GM23338 (cell line): Measurements from ENCODE around the gene TUBB3. TPM values are rescaled to one million over a fixed set of nuclear protein-coding genes. Genes with fewer than 3 reads are reported as not detected.

Source experiments
- ATAC-seq: fragments of 200-7000 bp; cut with Tn5 transposase; 3 replicates; pipeline ENCODE4 v1.9.1; 2020
- DNase-seq: peaks from one replicate; pipeline ENCODE4 v3.0.0-alpha.2; 2015; ENCODE audit warnings: low spot score
- H2AFZ ChIP-seq: fragments of 200-600 bp; sonication (generic); 2 replicates; pipeline ENCODE4 v1.8.0; 2016; ENCODE audit warnings: antibody characterized with exemption, mild to moderate bottlenecking, moderate library complexity
- H3F3A ChIP-seq: fragments of 200-600 bp; sonication (generic); replicated peaks from 2 replicates; pipeline ENCODE4 v1.8.0; 2017; ENCODE audit warnings: antibody characterized with exemption, mixed run types, low read depth
- H3K27ac ChIP-seq: fragments of 200-600 bp; sonication (generic); 2 replicates; pipeline ENCODE4 v1.6.1; 2016; ENCODE audit warnings: low read depth
- H3K27me3 ChIP-seq: fragments of 200-600 bp; sonication (generic); 2 replicates; pipeline ENCODE4 v1.8.0; 2016; ENCODE audit warnings: mild to moderate bottlenecking, mixed run types, moderate library complexity; ENCODE audit not compliant: insufficient read depth
- H3K36me3 ChIP-seq: fragments of 200-600 bp; sonication (generic); 2 replicates; pipeline ENCODE4 v1.8.0; 2016; ENCODE audit warnings: mild to moderate bottlenecking; ENCODE audit not compliant: insufficient read depth
- H3K4me1 ChIP-seq: fragments of 200-600 bp; sonication (generic); 2 replicates; pipeline ENCODE4 v1.8.0; 2016; ENCODE audit warnings: mild to moderate bottlenecking, moderate library complexity; ENCODE audit not compliant: insufficient read depth
- H3K4me2 ChIP-seq: fragments of 200-600 bp; sonication (generic); 2 replicates; pipeline ENCODE4 v1.7.1; 2017; ENCODE audit warnings: mixed run types
- H3K4me3 ChIP-seq: fragments of 200-600 bp; sonication (generic); 2 replicates; pipeline ENCODE4 v1.6.1; 2016; ENCODE audit warnings: mixed run types
- H3K79me2 ChIP-seq: fragments of 200-600 bp; sonication (generic); replicated peaks from 2 replicates; pipeline ENCODE4 v1.8.0; 2017; ENCODE audit warnings: mild to moderate bottlenecking; ENCODE audit not compliant: insufficient read depth
- H3K9me2 ChIP-seq: fragments of 200-600 bp; sonication (generic); 2 replicates; pipeline ENCODE4 v1.8.0; 2017; ENCODE audit not compliant: insufficient read depth
- H4K20me1 ChIP-seq: fragments of 200-600 bp; sonication (generic); replicated peaks from 2 replicates; pipeline ENCODE4 v1.8.0; 2017; ENCODE audit warnings: mild to moderate bottlenecking; ENCODE audit not compliant: insufficient read depth
- H3K27ac Mint-ChIP-seq: 2 replicates; pipeline ENCODE4 v1.8.0; 2020; ENCODE audit warnings: inconsistent platforms, mild to moderate bottlenecking, moderate library complexity, mixed read lengths
- H3K27me3 Mint-ChIP-seq: 3 replicates; pipeline ENCODE4 v1.8.0; 2022; ENCODE audit warnings: low read depth, mild to moderate bottlenecking, moderate library complexity, mixed read lengths, inconsistent platforms; ENCODE audit not compliant: insufficient read depth, poor library complexity
- H3K36me3 Mint-ChIP-seq: 3 replicates; pipeline ENCODE4 v1.8.0; 2021; ENCODE audit warnings: low read depth, mild to moderate bottlenecking, inconsistent platforms, moderate library complexity, mixed read lengths
- H3K4me1 Mint-ChIP-seq: 3 replicates; pipeline ENCODE4 v1.8.0; 2020; ENCODE audit warnings: mild to moderate bottlenecking, inconsistent platforms, mixed read lengths
- H3K4me3 Mint-ChIP-seq: 3 replicates; pipeline ENCODE4 v1.8.0; 2021; ENCODE audit warnings: moderate library complexity, mild to moderate bottlenecking, inconsistent platforms, mixed read lengths
- H3K9me3 Mint-ChIP-seq: 3 replicates; pipeline ENCODE4 v1.8.0; 2020; ENCODE audit warnings: moderate library complexity, mild to moderate bottlenecking, inconsistent platforms, mixed read lengths
- CREB1 ChIP-seq: fragments of 250-450 bp; sonication (Bioruptor Pico); IDR thresholded peaks from 2 replicates; pipeline ENCODE4 v1.5.0; 2020; ENCODE audit warnings: low read depth, mild to moderate bottlenecking, moderate library complexity
- CTCF ChIP-seq, 2 experiments: fragments of 200-600 bp in 1 of 2; sonication (generic) in 1 of 2; conservative IDR thresholded peaks; 2 replicates each; pipeline versions ENCODE4 v1.5.1 to v1.6.1; 2016 to 2017; ENCODE audit warnings: antibody characterized with exemption in 2 of 2, low read depth in 2 of 2, mild to moderate bottlenecking in 2 of 2, moderate library complexity in 1 of 2
- ETS1 ChIP-seq: IDR thresholded peaks from 2 replicates; pipeline ENCODE4 v1.6.1; 2016; ENCODE audit warnings: antibody characterized with exemption
- EZH2 ChIP-seq: fragments of 200-600 bp; sonication (generic); IDR thresholded peaks from one replicate; pipeline ENCODE4 v1.8.0; 2017; ENCODE audit warnings: antibody characterized with exemption, mild to moderate bottlenecking, low read depth; ENCODE audit not compliant: unreplicated experiment
- EZH2phosphoT487 ChIP-seq: fragments of 200-600 bp; sonication (generic); IDR thresholded peaks from one replicate; pipeline ENCODE4 v1.8.1; 2018; ENCODE audit warnings: antibody characterized with exemption; ENCODE audit not compliant: unreplicated experiment
- JUNB ChIP-seq: IDR thresholded peaks from one replicate; pipeline ENCODE4 v1.6.1; 2016; ENCODE audit warnings: antibody characterized with exemption; ENCODE audit not compliant: unreplicated experiment
- NANOG ChIP-seq: IDR thresholded peaks from 2 replicates; pipeline ENCODE4 v1.6.1; 2016; ENCODE audit warnings: antibody characterized with exemption, borderline replicate concordance
- POLR2AphosphoS5 ChIP-seq: IDR thresholded peaks from 2 replicates; pipeline ENCODE4 v1.6.1; 2016; ENCODE audit warnings: antibody characterized with exemption, low read depth
- STAT1 ChIP-seq: IDR thresholded peaks from one replicate; pipeline ENCODE4 v1.6.1; 2016; ENCODE audit warnings: antibody characterized with exemption; ENCODE audit not compliant: unreplicated experiment
- ZNF114 ChIP-seq: fragments of 250-450 bp; sonication (Bioruptor Pico); IDR thresholded peaks from 2 replicates; pipeline ENCODE4 v1.5.0; 2020; ENCODE audit warnings: mild to moderate bottlenecking, moderate library complexity
- ZNF331 ChIP-seq: fragments of 250-450 bp; sonication (Bioruptor Pico); IDR thresholded peaks from 2 replicates; pipeline ENCODE4 v1.5.0; 2020; ENCODE audit warnings: low read depth, mild to moderate bottlenecking, moderate library complexity
- ZNF462 ChIP-seq: fragments of 250-450 bp; sonication (Bioruptor Pico); IDR thresholded peaks from 2 replicates; pipeline ENCODE4 v1.5.0; 2020; ENCODE audit warnings: mild to moderate bottlenecking, moderate library complexity
- polyA plus RNA-seq: library from polyadenylated mRNA; unstranded; fragments of >200 nt; fragmentation: Nextera tagmentation; extraction: Ambion mirVana; gene quantifications from 2 replicates; pipeline ENCODE4 v1.2.1, GENCODE V29; 2016
- total RNA-seq: library from RNA; depleted of rRNA; stranded (reverse); fragments of >200 nt; shearing (Covaris generic); gene quantifications from 2 replicates; pipeline ENCODE4 v1.2.3, GENCODE V29; 2014
- TF ChIP-seq, protein P1 (sequence below): IDR thresholded peaks from one replicate; pipeline ENCODE4 v1.6.1; 2018; ENCODE audit warnings: antibody characterized with exemption; ENCODE audit not compliant: unreplicated experiment

The TUBB3 gene
- total and polyA plus RNA-seq, 2 experiments from 2014 or later, result 149 to 443 TPM

DNA sequence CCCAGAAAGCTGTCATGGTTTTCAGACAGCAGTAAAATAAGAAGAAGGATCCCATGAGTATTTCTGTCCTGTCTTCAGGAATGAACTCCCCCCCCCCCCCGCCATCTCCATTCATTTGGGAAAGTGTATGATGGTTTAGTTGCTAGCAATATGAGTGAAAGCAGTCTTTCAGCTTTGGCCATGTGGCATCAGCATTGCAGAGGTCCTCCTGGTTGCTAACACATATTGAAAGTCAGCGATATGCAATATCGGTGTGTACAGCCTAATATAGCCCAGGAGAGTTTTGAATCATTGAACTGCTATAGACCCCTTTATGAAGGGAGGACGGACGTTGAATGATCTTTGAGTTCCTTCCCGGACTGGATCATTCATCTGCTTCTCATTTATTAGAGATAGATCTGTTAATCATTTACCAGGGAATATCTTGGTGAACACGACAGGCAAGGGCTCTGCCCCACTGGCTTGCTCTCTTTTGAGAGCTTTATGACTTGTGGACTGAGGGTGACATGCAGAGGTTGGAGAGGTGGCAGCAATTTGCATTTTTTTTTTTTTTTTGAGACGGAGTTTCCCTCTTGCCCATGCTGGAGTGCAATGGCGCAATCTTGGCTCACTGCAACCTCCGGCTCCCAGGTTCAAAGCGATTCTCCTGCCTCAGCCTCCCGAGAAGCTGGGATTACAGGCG lies 50.7 kb downstream of the TUBB3 start:
- TF ChIP-seq ZNF114 (CRISPR knock-in tag) (no peak), ZNF331 (no peak), JUNB (no peak), STAT1 (no peak), POLR2AphosphoS5 (no peak), EZH2 (no peak), ETS1 (no peak), NANOG (no peak), CTCF (conservative IDR thresholded peaks at IDR 0.05; ENCODE audit: low read depth in 2 of 2) (no peak), ZNF462 (no peak), CREB1 (CRISPR knock-in tag) (no peak), EZH2phosphoT487 (no peak)
- TF ChIP-seq, protein P1, sequence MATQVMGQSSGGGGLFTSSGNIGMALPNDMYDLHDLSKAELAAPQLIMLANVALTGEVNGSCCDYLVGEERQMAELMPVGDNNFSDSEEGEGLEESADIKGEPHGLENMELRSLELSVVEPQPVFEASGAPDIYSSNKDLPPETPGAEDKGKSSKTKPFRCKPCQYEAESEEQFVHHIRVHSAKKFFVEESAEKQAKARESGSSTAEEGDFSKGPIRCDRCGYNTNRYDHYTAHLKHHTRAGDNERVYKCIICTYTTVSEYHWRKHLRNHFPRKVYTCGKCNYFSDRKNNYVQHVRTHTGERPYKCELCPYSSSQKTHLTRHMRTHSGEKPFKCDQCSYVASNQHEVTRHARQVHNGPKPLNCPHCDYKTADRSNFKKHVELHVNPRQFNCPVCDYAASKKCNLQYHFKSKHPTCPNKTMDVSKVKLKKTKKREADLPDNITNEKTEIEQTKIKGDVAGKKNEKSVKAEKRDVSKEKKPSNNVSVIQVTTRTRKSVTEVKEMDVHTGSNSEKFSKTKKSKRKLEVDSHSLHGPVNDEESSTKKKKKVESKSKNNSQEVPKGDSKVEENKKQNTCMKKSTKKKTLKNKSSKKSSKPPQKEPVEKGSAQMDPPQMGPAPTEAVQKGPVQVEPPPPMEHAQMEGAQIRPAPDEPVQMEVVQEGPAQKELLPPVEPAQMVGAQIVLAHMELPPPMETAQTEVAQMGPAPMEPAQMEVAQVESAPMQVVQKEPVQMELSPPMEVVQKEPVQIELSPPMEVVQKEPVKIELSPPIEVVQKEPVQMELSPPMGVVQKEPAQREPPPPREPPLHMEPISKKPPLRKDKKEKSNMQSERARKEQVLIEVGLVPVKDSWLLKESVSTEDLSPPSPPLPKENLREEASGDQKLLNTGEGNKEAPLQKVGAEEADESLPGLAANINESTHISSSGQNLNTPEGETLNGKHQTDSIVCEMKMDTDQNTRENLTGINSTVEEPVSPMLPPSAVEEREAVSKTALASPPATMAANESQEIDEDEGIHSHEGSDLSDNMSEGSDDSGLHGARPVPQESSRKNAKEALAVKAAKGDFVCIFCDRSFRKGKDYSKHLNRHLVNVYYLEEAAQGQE, result no peak
- no peaks in the 10 kb centered on the region for H3K27me3 ChIP-seq
- peak overlapping the region; percentile 98 for H3K4me3 Mint-ChIP-seq
- DNase-seq (no peak), ATAC-seq (no peak)
- peak overlapping the region; percentile 98 for H3K4me2 ChIP-seq
- H3F3A ChIP-seq, result 0 out of 2 replicates have a peak, but pooled peaks cover 7% of the 10 kb centered on the region
- peaks cover 14% of the 10 kb centered on the region for H3K4me1 Mint-ChIP-seq
- H3K27ac ChIP-seq, result no peak overlapping the region
- peaks cover 67% of the 10 kb centered on the region for H3K79me2 ChIP-seq
- no peaks in the 10 kb centered on the region for H3K36me3 ChIP-seq
- H3K27me3 Mint-ChIP-seq, result peaks cover 20% of the 10 kb centered on the region
- peak overlapping the region; percentile 99 for H3K4me3 ChIP-seq
- no peak overlapping the region for H2AFZ ChIP-seq
- peaks cover 11% of the 10 kb centered on the region; the same call in 1 of the 2 replicates for H4K20me1 ChIP-seq
- H3K36me3 Mint-ChIP-seq, result peaks cover 32% of the 10 kb centered on the region
- H3K27ac Mint-ChIP-seq, result no peak overlapping the region; the same call in 1 of the 2 replicates
- H3K9me2 ChIP-seq, result no peaks in the 10 kb centered on the region
- peaks cover 33% of the 10 kb centered on the region for H3K9me3 Mint-ChIP-seq
- peaks cover 7% of the 10 kb centered on the region; the same call in 1 of the 2 replicates for H3K4me1 ChIP-seq
